HTERT RPE-1 (cell line): ENCODE results near the gene TMC5.
"Not testable (repeated sequence)": the region's sequence is repeated elsewhere in the genome, so short reads cannot be mapped to it uniquely, and the experiment has no call there.

Experiments used
- in situ Hi-C: fragments of 300-500 bp; cut with MboI; formaldehyde crosslinking; loops from 4 replicates; pipeline ENCODE4 v1.14.3; 2020; ENCODE audit warnings: low sequenced_read_pairs

The TMC5 gene

DNA sequence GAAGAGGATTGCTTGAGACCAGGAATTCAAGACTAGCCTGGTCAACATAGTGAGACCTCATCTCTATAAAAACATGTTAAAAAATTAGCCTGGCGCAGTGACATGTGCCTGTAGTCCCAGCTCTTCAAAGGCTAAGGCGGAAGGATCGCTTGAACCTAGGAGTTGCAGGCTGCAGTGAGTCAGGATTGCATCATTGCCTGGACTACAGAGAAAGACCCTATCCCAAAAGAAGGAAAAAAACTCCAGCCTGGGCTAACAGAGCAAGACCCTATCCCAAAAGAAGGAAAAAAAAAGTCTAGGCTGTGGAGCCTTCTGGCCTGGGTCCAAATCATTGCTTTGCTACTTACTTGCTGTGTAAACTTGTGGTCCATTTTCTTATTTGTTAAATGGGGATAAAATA, 111.0 kb downstream of the TMC5 start:
- in situ Hi-C loops = no loop called here

- in situ Hi-C loops = no loop called here
These were observed 114.9 kb downstream of the TMC5 start for GRCh38 chr16:19532601-19533000.

GRCh38 chr16:19540241-19540970, 122.7 kb downstream of the TMC5 start:
- in situ Hi-C loops = no loop called here

GRCh38 chr16:19542138-19542821, 124.6 kb downstream of the TMC5 start:
- in situ Hi-C loops = no loop called here

DNA sequence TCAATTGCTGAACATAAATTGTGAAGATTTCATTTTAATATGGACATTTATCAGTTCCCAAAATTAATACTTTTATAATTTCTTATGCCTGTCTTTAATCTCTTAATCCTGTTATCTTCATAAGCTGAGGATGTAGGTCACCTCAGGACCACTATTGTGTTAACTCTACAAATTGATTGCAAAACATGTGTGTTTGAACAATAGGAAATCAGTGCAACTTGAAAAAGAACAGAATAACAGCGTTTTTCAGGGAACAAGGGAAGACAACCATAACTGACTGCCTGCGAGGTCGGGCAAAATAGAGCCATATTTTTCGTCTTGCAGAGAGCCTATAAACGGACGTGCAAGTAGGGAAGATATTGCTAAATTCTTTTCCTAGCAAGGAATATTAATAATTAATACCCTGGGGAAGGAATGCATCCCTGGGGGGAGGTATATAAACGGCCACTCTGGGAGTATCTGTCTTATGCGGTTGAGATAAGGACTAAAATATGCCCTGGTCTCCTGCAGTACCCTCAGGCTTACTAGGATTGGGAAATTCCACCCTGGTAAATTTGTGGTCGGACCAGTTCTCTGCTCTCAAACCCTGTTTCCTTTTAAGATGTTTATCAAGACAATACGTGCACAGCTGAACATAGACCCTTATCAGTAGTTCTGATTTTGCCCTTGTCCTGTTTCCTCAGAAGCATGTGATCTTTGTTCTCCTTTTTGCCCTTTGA, 125.8 kb downstream of the TMC5 start:
- in situ Hi-C loops = not testable (repeated sequence)

GRCh38 chr16:19548144-19548543, 130.5 kb downstream of the TMC5 start:
- in situ Hi-C loops = no loop called here
